HG03558 (cell line): ENCODE results near the gene HAUS7.

Source experiments
- ATAC-seq: cut with Tn5 transposase; IDR thresholded peaks from one replicate; pipeline ENCODE4 v1.9.1; 2021; ENCODE audit warnings: moderate number of reproducible peaks; ENCODE audit not compliant: unreplicated experiment; ENCODE audit errors: extremely low read depth

HAUS7 gene

GRCh38 chrX:153470411-153471363, at the start of gene HAUS7:
Gene HAUS7 (minus strand): TSS chrX:153470576. CDS start chrX:153470557, 19 bp downstream.
- ATAC-seq: peak; percentile 47

- no peak for ATAC-seq
Measured at GRCh38 chrX:153519569-153520286, 49.4 kb upstream of the HAUS7 start.

- ATAC-seq: no peak
Measured at GRCh38 chrX:153517946-153518834, 47.8 kb upstream of the HAUS7 start.

- no peak for ATAC-seq
Measured at GRCh38 chrX:153517423-153517822, 47.0 kb upstream of the HAUS7 start, which contains the start of gene ATP2B3. Gene ATP2B3 (plus strand): TSS chrX:153517642. CDS start chrX:153536248, 18,606 bp downstream.

GRCh38 chrX:153516073-153516472, 45.7 kb upstream of the HAUS7 start:
- ATAC-seq: no peak

GRCh38 chrX:153515435-153515834, 45.1 kb upstream of the HAUS7 start:
- ATAC-seq: no peak

- ATAC-seq: no peak
Measured at GRCh38 chrX:153514259-153514658, 43.9 kb upstream of the HAUS7 start.

- ATAC-seq: no peak
Measured at GRCh38 chrX:153513265-153513664, 42.9 kb upstream of the HAUS7 start.

GRCh38 chrX:153512501-153512893, 42.1 kb upstream of the HAUS7 start:
- ATAC-seq: no peak

- ATAC-seq: no peak
Measured at GRCh38 chrX:153511784-153512500, 41.6 kb upstream of the HAUS7 start.

GRCh38 chrX:153510383-153510782, 40.0 kb upstream of the HAUS7 start:
- no peak for ATAC-seq

- ATAC-seq: no peak
Measured at GRCh38 chrX:153509592-153509991, 39.2 kb upstream of the HAUS7 start.

GRCh38 chrX:153507484-153508178, 37.3 kb upstream of the HAUS7 start:
- ATAC-seq: peak; percentile 85

GRCh38 chrX:153505361-153505760, 35.0 kb upstream of the HAUS7 start:
- no peak for ATAC-seq

- no peak for ATAC-seq
Measured at GRCh38 chrX:153504445-153505016, 34.2 kb upstream of the HAUS7 start.

GRCh38 chrX:153502796-153503195, 32.4 kb upstream of the HAUS7 start:
- no peak for ATAC-seq

- no peak for ATAC-seq
Measured at GRCh38 chrX:153502131-153502530, 31.8 kb upstream of the HAUS7 start.

GRCh38 chrX:153501530-153501929, 31.2 kb upstream of the HAUS7 start:
- no peak for ATAC-seq
